HG03439 (cell line): ENCODE results near the gene NOP9.

Experiments used
- ATAC-seq: cut with Tn5 transposase; IDR thresholded peaks from one replicate; pipeline ENCODE4 v1.9.1; 2021; ENCODE audit warnings: mild to moderate bottlenecking, moderate library complexity; ENCODE audit not compliant: unreplicated experiment

The NOP9 gene

GRCh38 chr14:24280797-24281460 is 18.7 kb upstream of the NOP9 start:
- ATAC-seq: no peak

GRCh38 chr14:24281636-24282035 is 18.0 kb upstream of the NOP9 start:
- ATAC-seq: no peak

GRCh38 chr14:24282736-24283135 is 16.9 kb upstream of the NOP9 start:
- ATAC-seq: no peak

- ATAC-seq: no peak
Observed at GRCh38 chr14:24283796-24284460, 15.7 kb upstream of the NOP9 start.

GRCh38 chr14:24284501-24285035 is 15.1 kb upstream of the NOP9 start:
- no peak for ATAC-seq

- ATAC-seq: no peak
Observed at GRCh38 chr14:24285351-24285750, 14.3 kb upstream of the NOP9 start.

GRCh38 chr14:24286996-24287395 is 12.7 kb upstream of the NOP9 start:
- ATAC-seq: no peak

- no peak for ATAC-seq
Observed at GRCh38 chr14:24289649-24290280, 9.9 kb upstream of the NOP9 start.

GRCh38 chr14:24290746-24291145 is 8.9 kb upstream of the NOP9 start:
- ATAC-seq: no peak

GRCh38 chr14:24291446-24292117 is 8.1 kb upstream of the NOP9 start:
- ATAC-seq: no peak

GRCh38 chr14:24292118-24292807 is 7.4 kb upstream of the NOP9 start:
- ATAC-seq: no peak

- ATAC-seq: no peak
Observed at GRCh38 chr14:24293525-24293924, 6.1 kb upstream of the NOP9 start.

- peak; percentile 44 for ATAC-seq
Observed at GRCh38 chr14:24296341-24297157, 3.1 kb upstream of the NOP9 start.

GRCh38 chr14:24297190-24297964 is 2.3 kb upstream of the NOP9 start:
- no peak for ATAC-seq

GRCh38 chr14:24298892-24299254 is 777 bp upstream of the NOP9 start:
- no peak for ATAC-seq

GRCh38 chr14:24300326-24300980 is 803 bp downstream of the NOP9 start:
- ATAC-seq: no peak

- no peak for ATAC-seq
Observed at GRCh38 chr14:24304019-24304387, 4.4 kb downstream of the NOP9 start.

GRCh38 chr14:24307156-24307574 is 7.5 kb downstream of the NOP9 start:
- no peak for ATAC-seq
